ENCODE results near the gene MAP3K6.

The MAP3K6 gene

GRCh38 chr1:27331426-27331825 is 35.3 kb downstream of the MAP3K6 start:
- Histone ChIP-seq H3K4ac (ENCODE audit: low read depth, low read length) (no peak overlapping the region), H3K79me2 (ENCODE audit: control insufficient read depth, insufficient read depth, low read length, poor library complexity) (no peaks in the 10 kb centered on the region), H2AFZ (ENCODE audit: insufficient read depth, low read length, poor library complexity) (no peak overlapping the region), H3K4me3 (ENCODE audit: low read depth, low read length) (no peak overlapping the region), H3K14ac (ENCODE audit: low read length) (no peak overlapping the region), H4K12ac (ENCODE audit: low read depth, low read length) (no peak overlapping the region), H3K79me1 (ENCODE audit: low read length) (no peaks in the 10 kb centered on the region), H2AK5ac (ENCODE audit: low read length) (no peak overlapping the region), H4K8ac (ENCODE audit: low read depth, low read length) (no peak overlapping the region), H3K27ac (ENCODE audit: low read depth, low read length) (no peak overlapping the region), H3K27me3 (ENCODE audit: insufficient read depth, low read length) (no peaks in the 10 kb centered on the region), H3K23ac (ENCODE audit: low read length) (no peak overlapping the region), H3K36me3 (ENCODE audit: control insufficient read depth in 1 of 2, insufficient read depth in 2 of 2, low read length in 2 of 2) (peaks cover 64 to 65% of the 10 kb centered on the region in 2 experiments), H3K9ac (ENCODE audit: low read length) (no peak overlapping the region), H3K18ac (ENCODE audit: low read length) (no peak overlapping the region), H4K91ac (ENCODE audit: low read depth, low read length) (no peak overlapping the region), H2BK12ac (ENCODE audit: low read length) (no peak overlapping the region), H3K4me1 (ENCODE audit: control insufficient read depth in 1 of 2, insufficient read depth in 2 of 2, low read length in 2 of 2) (no peaks in the 10 kb centered on the region), H2BK120ac (ENCODE audit: insufficient read depth, low read length, poor library complexity) (no peak overlapping the region), H3K9me3 (ENCODE audit: insufficient read depth, low read depth, low read length) (peaks cover 1% of the 10 kb centered on the region), H2BK5ac (ENCODE audit: low read depth, low read length, poor library complexity) (no peak overlapping the region), H3K4me2 (ENCODE audit: low read length) (no peak overlapping the region)
- DNase-seq = no peak
- WGBS (ENCODE audit: extremely low coverage, insufficient coverage, insufficient read length) = no CpG with 5 or more reads among the region's 3 CpGs

GRCh38 chr1:27330786-27331185 is 36.0 kb downstream of the MAP3K6 start:
- H2BK5ac ChIP-seq (ENCODE audit: low read depth, low read length, poor library complexity) = no peak overlapping the region
- no peak overlapping the region for H4K8ac ChIP-seq (ENCODE audit: low read depth, low read length)
- no peak overlapping the region for H4K91ac ChIP-seq (ENCODE audit: low read depth, low read length)
- no peaks in the 10 kb centered on the region for H3K79me1 ChIP-seq (ENCODE audit: low read length)
- no peak overlapping the region for H2BK12ac ChIP-seq (ENCODE audit: low read length)
- H3K79me2 ChIP-seq (ENCODE audit: control insufficient read depth, insufficient read depth, low read length, poor library complexity) = no peaks in the 10 kb centered on the region
- H3K9me3 ChIP-seq (ENCODE audit: insufficient read depth, low read depth, low read length) = peaks cover 1% of the 10 kb centered on the region
- no peak overlapping the region for H4K12ac ChIP-seq (ENCODE audit: low read depth, low read length)
- H2BK120ac ChIP-seq (ENCODE audit: insufficient read depth, low read length, poor library complexity) = no peak overlapping the region
- H3K36me3 ChIP-seq (ENCODE audit: control insufficient read depth in 1 of 2, insufficient read depth in 2 of 2, low read length in 2 of 2) = peaks cover 58 to 59% of the 10 kb centered on the region in 2 experiments
- no peaks in the 10 kb centered on the region for H3K27me3 ChIP-seq (ENCODE audit: insufficient read depth, low read length)
- no peak overlapping the region for H3K4me3 ChIP-seq (ENCODE audit: low read depth, low read length)
- no CpG with 5 or more reads among the region's 8 CpGs for WGBS (ENCODE audit: extremely low coverage, insufficient coverage, insufficient read length)
- H2AK5ac ChIP-seq (ENCODE audit: low read length) = no peak overlapping the region
- H3K18ac ChIP-seq (ENCODE audit: low read length) = no peak overlapping the region
- H2AFZ ChIP-seq (ENCODE audit: insufficient read depth, low read length, poor library complexity) = no peak overlapping the region
- no peak overlapping the region for H3K14ac ChIP-seq (ENCODE audit: low read length)
- H3K27ac ChIP-seq (ENCODE audit: low read depth, low read length) = no peak overlapping the region
- H3K23ac ChIP-seq (ENCODE audit: low read length) = no peak overlapping the region
- DNase-seq = no peak
- no peak overlapping the region for H3K4me2 ChIP-seq (ENCODE audit: low read length)
- H3K9ac ChIP-seq (ENCODE audit: low read length) = no peak overlapping the region
- no peak overlapping the region for H3K4ac ChIP-seq (ENCODE audit: low read depth, low read length)
- H3K4me1 ChIP-seq (ENCODE audit: control insufficient read depth in 1 of 2, insufficient read depth in 2 of 2, low read length in 2 of 2) = no peaks in the 10 kb centered on the region

GRCh38 chr1:27327964-27328363 is 38.8 kb downstream of the MAP3K6 start:
- H3K27me3 ChIP-seq (ENCODE audit: insufficient read depth, low read length) = no peaks in the 10 kb centered on the region
- H3K14ac ChIP-seq (ENCODE audit: low read length) = no peak overlapping the region
- H3K4ac ChIP-seq (ENCODE audit: low read depth, low read length) = peak overlapping the region; percentile 15
- no peak overlapping the region for H3K4me2 ChIP-seq (ENCODE audit: low read length)
- H4K91ac ChIP-seq (ENCODE audit: low read depth, low read length) = no peak overlapping the region
- peaks cover 2% of the 10 kb centered on the region for H3K79me2 ChIP-seq (ENCODE audit: control insufficient read depth, insufficient read depth, low read length, poor library complexity)
- H4K12ac ChIP-seq (ENCODE audit: low read depth, low read length) = no peak overlapping the region
- peak overlapping the region; percentile 70 for H3K23ac ChIP-seq (ENCODE audit: low read length)
- no peak overlapping the region for H3K27ac ChIP-seq (ENCODE audit: low read depth, low read length)
- H3K4me3 ChIP-seq (ENCODE audit: low read depth, low read length) = no peak overlapping the region
- H3K79me1 ChIP-seq (ENCODE audit: low read length) = no peaks in the 10 kb centered on the region
- H3K4me1 ChIP-seq (ENCODE audit: control insufficient read depth in 1 of 2, insufficient read depth in 2 of 2, low read length in 2 of 2) = peaks cover 7 to 8% of the 10 kb centered on the region in 2 experiments
- H3K9me3 ChIP-seq (ENCODE audit: insufficient read depth, low read depth, low read length) = peaks cover under 1% of the 10 kb centered on the region
- no peak overlapping the region for H2BK12ac ChIP-seq (ENCODE audit: low read length)
- H3K18ac ChIP-seq (ENCODE audit: low read length) = peak overlapping the region; percentile 33
- no peak overlapping the region for H2BK5ac ChIP-seq (ENCODE audit: low read depth, low read length, poor library complexity)
- peak overlapping the region; percentile 57 for H3K9ac ChIP-seq (ENCODE audit: low read length)
- no peak overlapping the region for H2AK5ac ChIP-seq (ENCODE audit: low read length)
- no peak for DNase-seq
- no peak overlapping the region for H2BK120ac ChIP-seq (ENCODE audit: insufficient read depth, low read length, poor library complexity)
- WGBS (ENCODE audit: extremely low coverage, insufficient coverage, insufficient read length) = no CpG with 5 or more reads among the region's 5 CpGs
- no peak overlapping the region for H2AFZ ChIP-seq (ENCODE audit: insufficient read depth, low read length, poor library complexity)
- peak overlapping the region; percentile 7 for H4K8ac ChIP-seq (ENCODE audit: low read depth, low read length)
- peaks cover 37 to 40% of the 10 kb centered on the region in 2 experiments for H3K36me3 ChIP-seq (ENCODE audit: control insufficient read depth in 1 of 2, insufficient read depth in 2 of 2, low read length in 2 of 2)

- Histone ChIP-seq H4K8ac (ENCODE audit: low read depth, low read length) (no peak overlapping the region), H3K14ac (ENCODE audit: low read length) (no peak overlapping the region), H3K79me2 (ENCODE audit: control insufficient read depth, insufficient read depth, low read length, poor library complexity) (peaks cover 11% of the 10 kb centered on the region), H4K12ac (ENCODE audit: low read depth, low read length) (no peak overlapping the region), H3K4me2 (ENCODE audit: low read length) (no peak overlapping the region), H2BK12ac (ENCODE audit: low read length) (no peak overlapping the region), H2BK120ac (ENCODE audit: insufficient read depth, low read length, poor library complexity) (no peak overlapping the region), H3K4me3 (ENCODE audit: low read depth, low read length) (no peak overlapping the region), H2BK5ac (ENCODE audit: low read depth, low read length, poor library complexity) (no peak overlapping the region), H3K4me1 (ENCODE audit: control insufficient read depth in 1 of 2, insufficient read depth in 2 of 2, low read length in 2 of 2) (peaks cover 10 to 11% of the 10 kb centered on the region in 2 experiments), H3K18ac (ENCODE audit: low read length) (no peak overlapping the region), H4K91ac (ENCODE audit: low read depth, low read length) (no peak overlapping the region), H3K27ac (ENCODE audit: low read depth, low read length) (no peak overlapping the region), H3K36me3 (ENCODE audit: control insufficient read depth in 1 of 2, insufficient read depth in 2 of 2, low read length in 2 of 2) (peaks cover 15 to 16% of the 10 kb centered on the region in 2 experiments), H3K23ac (ENCODE audit: low read length) (no peak overlapping the region), H3K79me1 (ENCODE audit: low read length) (peaks cover 4% of the 10 kb centered on the region), H3K9me3 (ENCODE audit: insufficient read depth, low read depth, low read length) (no peaks in the 10 kb centered on the region), H3K9ac (ENCODE audit: low read length) (peak overlapping the region; percentile 7), H3K4ac (ENCODE audit: low read depth, low read length) (no peak overlapping the region), H2AK5ac (ENCODE audit: low read length) (no peak overlapping the region), H2AFZ (ENCODE audit: insufficient read depth, low read length, poor library complexity) (no peak overlapping the region), H3K27me3 (ENCODE audit: insufficient read depth, low read length) (no peaks in the 10 kb centered on the region)
- WGBS (ENCODE audit: extremely low coverage, insufficient coverage, insufficient read length) = no CpG with 5 or more reads among the region's 15 CpGs
- no peak for DNase-seq
These were observed 41.5 kb downstream of the MAP3K6 start for GRCh38 chr1:27325286-27325685.
